ENCODE measurements around the gene SUSD5.

- TF ChIP-seq, protein P1, sequence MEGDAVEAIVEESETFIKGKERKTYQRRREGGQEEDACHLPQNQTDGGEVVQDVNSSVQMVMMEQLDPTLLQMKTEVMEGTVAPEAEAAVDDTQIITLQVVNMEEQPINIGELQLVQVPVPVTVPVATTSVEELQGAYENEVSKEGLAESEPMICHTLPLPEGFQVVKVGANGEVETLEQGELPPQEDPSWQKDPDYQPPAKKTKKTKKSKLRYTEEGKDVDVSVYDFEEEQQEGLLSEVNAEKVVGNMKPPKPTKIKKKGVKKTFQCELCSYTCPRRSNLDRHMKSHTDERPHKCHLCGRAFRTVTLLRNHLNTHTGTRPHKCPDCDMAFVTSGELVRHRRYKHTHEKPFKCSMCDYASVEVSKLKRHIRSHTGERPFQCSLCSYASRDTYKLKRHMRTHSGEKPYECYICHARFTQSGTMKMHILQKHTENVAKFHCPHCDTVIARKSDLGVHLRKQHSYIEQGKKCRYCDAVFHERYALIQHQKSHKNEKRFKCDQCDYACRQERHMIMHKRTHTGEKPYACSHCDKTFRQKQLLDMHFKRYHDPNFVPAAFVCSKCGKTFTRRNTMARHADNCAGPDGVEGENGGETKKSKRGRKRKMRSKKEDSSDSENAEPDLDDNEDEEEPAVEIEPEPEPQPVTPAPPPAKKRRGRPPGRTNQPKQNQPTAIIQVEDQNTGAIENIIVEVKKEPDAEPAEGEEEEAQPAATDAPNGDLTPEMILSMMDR (IDR thresholded peaks at IDR 0.05 in 4 of 5, conservative IDR thresholded peaks at IDR 0.05 in 1 of 5), result no peak
- no peak for TF ChIP-seq POLR2A (IDR thresholded peaks at IDR 0.05)
These were observed 43.7 kb downstream of the SUSD5 start for GRCh38 chr3:33174711-33175414.
